Activated T-helper 1 cell treated with anti-CD3 and anti-CD28 coated beads, Interleukin-12 subunit alpha, Interleukin-12 subunit beta, Interleukin-2, Interleukin-4 antibody, amounts not matched to agents 30 ng/mL and 10 ng/mL and 1 ng/mL, durations not matched to agents 14 hours and 24 hours and 36 hours (primary cell): ENCODE results near the gene AGPAT3. TPM values are rescaled to one million over a fixed set of nuclear protein-coding genes. Genes with fewer than 3 reads are reported as not detected.
A peak's percentile ranks its signal among the peaks of the same experiment; 100 is the strongest.
"Not testable (repeated sequence)": the region's sequence is repeated elsewhere in the genome, so short reads cannot be mapped to it uniquely, and the experiment has no call there.

Experiments
- DNase-seq: peaks from one replicate; pipeline ENCODE4 v3.0.0; 2021; ENCODE audit warnings: low spot score
- H3K27ac Mint-ChIP-seq: one replicate; pipeline ENCODE4 v1.8.0; 2021; ENCODE audit warnings: mild to moderate bottlenecking, mixed read lengths
- H3K27me3 Mint-ChIP-seq: one replicate; pipeline ENCODE4 v1.8.0; 2022; ENCODE audit warnings: mild to moderate bottlenecking, moderate library complexity, mixed read lengths; ENCODE audit not compliant: insufficient read depth
- H3K36me3 Mint-ChIP-seq: one replicate; pipeline ENCODE4 v1.8.0; 2021; ENCODE audit warnings: low read depth, mixed read lengths
- H3K4me1 Mint-ChIP-seq: one replicate; pipeline ENCODE4 v1.8.0; 2021; ENCODE audit warnings: low read depth, mixed read lengths
- H3K4me3 Mint-ChIP-seq: one replicate; pipeline ENCODE4 v1.8.0; 2021; ENCODE audit warnings: mild to moderate bottlenecking, moderate library complexity, mixed read lengths
- H3K9me3 Mint-ChIP-seq: one replicate; pipeline ENCODE4 v1.8.0; 2021; ENCODE audit warnings: mixed read lengths
- intact Hi-C: fragments of 100-400 bp; cut with micrococcal nuclease; formaldehyde crosslinking; loops from one replicate; pipeline ENCODE4 v1.15.1; 2024
- total RNA-seq: library from RNA; stranded (reverse); gene quantifications from 2 replicates; pipeline ENCODE4 v1.2.3, GENCODE V29; 2022

The AGPAT3 gene
- total RNA-seq, 1 donor from 2014 or later: 127 TPM

GRCh38 chr21:43844906-43845305, 20.1 kb upstream of the AGPAT3 start:
- H3K4me3 Mint-ChIP-seq, H3K27ac Mint-ChIP-seq, H3K36me3 Mint-ChIP-seq, H3K27me3 Mint-ChIP-seq, H3K9me3 Mint-ChIP-seq, DNase-seq, intact Hi-C loops: not testable (repeated sequence)
- H3K4me1 Mint-ChIP-seq: peaks cover 11% of the 10 kb centered on the region

DNA sequence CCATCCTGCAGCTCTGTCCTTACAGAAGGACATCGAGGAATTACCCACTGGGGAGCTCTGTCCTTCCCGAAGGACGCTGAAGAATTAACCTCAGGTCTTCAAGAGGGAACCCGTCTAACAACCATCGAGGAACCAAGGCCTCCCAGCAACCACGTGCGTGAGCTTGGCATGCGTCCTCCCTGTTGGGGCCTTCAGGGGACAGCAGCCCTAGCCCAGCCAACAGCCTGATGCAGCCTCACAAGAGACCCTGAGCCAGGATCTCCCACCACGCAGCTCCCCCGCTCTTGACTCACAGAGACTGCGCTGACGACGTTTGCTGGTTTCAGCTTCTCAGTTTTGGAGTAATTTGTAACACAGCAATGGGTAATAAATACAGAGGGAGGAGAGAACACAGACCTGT, 19.6 kb upstream of the AGPAT3 start:
- Mint-ChIP-seq H3K27me3 (no peaks in the 10 kb centered on the region), H3K9me3 (peaks cover 4% of the 10 kb centered on the region), H3K4me3 (no peak overlapping the region), H3K36me3 (no peaks in the 10 kb centered on the region), H3K27ac (no peak overlapping the region), H3K4me1 (peaks cover 13% of the 10 kb centered on the region)
- DNase-seq: no peak
- intact Hi-C loops: no loop called here

- intact Hi-C loops: no loop called here
- peaks cover 4% of the 10 kb centered on the region for H3K36me3 Mint-ChIP-seq
- peaks cover 13% of the 10 kb centered on the region for H3K4me1 Mint-ChIP-seq
- no peak overlapping the region for H3K4me3 Mint-ChIP-seq
- H3K27me3 Mint-ChIP-seq: no peaks in the 10 kb centered on the region
- DNase-seq: no peak
- no peak overlapping the region for H3K27ac Mint-ChIP-seq
- peaks cover 9% of the 10 kb centered on the region for H3K9me3 Mint-ChIP-seq
Observed at GRCh38 chr21:43846430-43846829, 18.6 kb upstream of the AGPAT3 start.

- DNase-seq: no peak
- Mint-ChIP-seq H3K9me3 (peaks cover 9% of the 10 kb centered on the region), H3K4me3 (no peak overlapping the region), H3K27ac (no peak overlapping the region), H3K4me1 (peaks cover 12% of the 10 kb centered on the region), H3K27me3 (no peaks in the 10 kb centered on the region), H3K36me3 (peaks cover 4% of the 10 kb centered on the region)
- intact Hi-C loops: no loop called here
Observed at GRCh38 chr21:43847301-43847700, 17.7 kb upstream of the AGPAT3 start.

GRCh38 chr21:43848771-43849170, 16.3 kb upstream of the AGPAT3 start:
- peaks cover 9% of the 10 kb centered on the region for H3K9me3 Mint-ChIP-seq

DNA sequence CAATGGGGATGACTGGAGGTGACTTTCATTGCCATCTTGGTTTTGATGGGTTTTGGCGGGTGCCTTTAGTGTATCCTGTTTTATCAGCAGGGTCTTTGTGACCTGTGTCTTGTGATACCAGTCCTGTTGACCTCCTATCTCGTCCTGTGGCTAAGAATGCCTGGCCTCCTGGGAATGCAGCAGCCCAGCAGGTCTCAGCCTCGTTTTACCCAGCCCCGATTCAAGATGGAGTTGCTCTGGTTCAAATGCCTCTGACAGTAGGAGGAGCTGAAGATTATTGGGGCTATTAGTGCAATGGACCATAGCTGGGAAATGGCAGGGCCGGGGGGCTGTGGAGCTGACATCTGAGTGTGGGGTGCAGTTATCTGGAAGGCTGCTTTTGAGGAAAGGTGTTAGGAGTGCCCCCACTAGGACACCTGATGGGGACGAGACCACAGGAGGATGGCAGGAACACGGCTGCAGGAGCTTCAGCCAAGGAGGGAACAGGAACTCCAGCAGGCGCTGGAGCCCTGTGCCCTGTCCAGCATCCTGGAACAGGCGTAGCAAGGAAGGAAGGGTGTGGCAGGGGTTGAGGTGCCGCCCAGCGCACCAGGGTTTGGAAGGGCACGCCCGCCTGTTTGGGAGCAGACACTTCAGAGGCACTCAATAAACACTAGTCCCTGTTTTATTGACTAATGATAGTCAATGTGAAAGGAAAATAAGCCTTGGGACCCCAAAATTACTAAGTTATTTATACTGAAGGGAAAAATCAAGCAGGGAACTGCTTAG, 15.3 kb upstream of the AGPAT3 start:
- Mint-ChIP-seq H3K4me3 (no peak overlapping the region), H3K27ac (no peak overlapping the region), H3K9me3 (peaks cover 6% of the 10 kb centered on the region), H3K4me1 (peaks cover 21% of the 10 kb centered on the region), H3K36me3 (peaks cover 4% of the 10 kb centered on the region), H3K27me3 (no peaks in the 10 kb centered on the region)
- no peak for DNase-seq
- intact Hi-C loops: no loop called here

More at GRCh38 chr21:43848771-43849170, 16.3 kb upstream of the AGPAT3 start:
- peaks cover 4% of the 10 kb centered on the region for H3K36me3 Mint-ChIP-seq
- no peak overlapping the region for H3K4me3 Mint-ChIP-seq
- H3K27ac Mint-ChIP-seq: no peak overlapping the region
- intact Hi-C loops: no loop called here
- no peaks in the 10 kb centered on the region for H3K27me3 Mint-ChIP-seq
- peaks cover 12% of the 10 kb centered on the region for H3K4me1 Mint-ChIP-seq
- DNase-seq: no peak

- H3K36me3 Mint-ChIP-seq: peaks cover 4% of the 10 kb centered on the region
- peaks cover 5% of the 10 kb centered on the region for H3K9me3 Mint-ChIP-seq
- H3K27ac Mint-ChIP-seq: no peak overlapping the region
- intact Hi-C loops: no loop called here
- no peaks in the 10 kb centered on the region for H3K27me3 Mint-ChIP-seq
- DNase-seq: no peak
- no peak overlapping the region for H3K4me3 Mint-ChIP-seq
- peaks cover 32% of the 10 kb centered on the region for H3K4me1 Mint-ChIP-seq
Observed at GRCh38 chr21:43850728-43851295, 14.2 kb upstream of the AGPAT3 start.

DNA sequence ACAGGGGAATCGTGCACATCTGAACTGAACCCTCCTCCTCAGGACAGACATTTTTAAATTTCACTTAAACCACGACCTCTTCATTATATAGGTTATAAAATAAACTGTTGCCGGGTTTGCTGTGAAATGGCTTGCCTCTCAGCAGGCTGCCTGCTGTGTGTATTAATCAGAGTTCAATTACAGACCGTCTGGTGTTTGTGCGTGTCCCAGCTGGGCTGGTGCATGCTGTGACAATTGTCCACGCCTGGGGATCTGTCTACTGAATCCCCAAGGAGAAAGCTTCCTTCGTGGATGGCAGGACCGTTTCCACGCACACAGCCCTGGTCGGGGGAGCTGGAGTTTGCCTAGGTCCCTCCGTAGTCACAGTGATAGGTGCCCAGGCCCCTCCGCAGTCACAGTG, 13.4 kb upstream of the AGPAT3 start:
- H3K27me3 Mint-ChIP-seq: no peaks in the 10 kb centered on the region
- peaks cover 4% of the 10 kb centered on the region for H3K36me3 Mint-ChIP-seq
- H3K4me3 Mint-ChIP-seq: no peak overlapping the region
- peaks cover 36% of the 10 kb centered on the region for H3K4me1 Mint-ChIP-seq
- no peak for DNase-seq
- peak overlapping the region; percentile 40 for H3K27ac Mint-ChIP-seq
- H3K9me3 Mint-ChIP-seq: peaks cover 5% of the 10 kb centered on the region
- intact Hi-C loops: no loop called here

DNA sequence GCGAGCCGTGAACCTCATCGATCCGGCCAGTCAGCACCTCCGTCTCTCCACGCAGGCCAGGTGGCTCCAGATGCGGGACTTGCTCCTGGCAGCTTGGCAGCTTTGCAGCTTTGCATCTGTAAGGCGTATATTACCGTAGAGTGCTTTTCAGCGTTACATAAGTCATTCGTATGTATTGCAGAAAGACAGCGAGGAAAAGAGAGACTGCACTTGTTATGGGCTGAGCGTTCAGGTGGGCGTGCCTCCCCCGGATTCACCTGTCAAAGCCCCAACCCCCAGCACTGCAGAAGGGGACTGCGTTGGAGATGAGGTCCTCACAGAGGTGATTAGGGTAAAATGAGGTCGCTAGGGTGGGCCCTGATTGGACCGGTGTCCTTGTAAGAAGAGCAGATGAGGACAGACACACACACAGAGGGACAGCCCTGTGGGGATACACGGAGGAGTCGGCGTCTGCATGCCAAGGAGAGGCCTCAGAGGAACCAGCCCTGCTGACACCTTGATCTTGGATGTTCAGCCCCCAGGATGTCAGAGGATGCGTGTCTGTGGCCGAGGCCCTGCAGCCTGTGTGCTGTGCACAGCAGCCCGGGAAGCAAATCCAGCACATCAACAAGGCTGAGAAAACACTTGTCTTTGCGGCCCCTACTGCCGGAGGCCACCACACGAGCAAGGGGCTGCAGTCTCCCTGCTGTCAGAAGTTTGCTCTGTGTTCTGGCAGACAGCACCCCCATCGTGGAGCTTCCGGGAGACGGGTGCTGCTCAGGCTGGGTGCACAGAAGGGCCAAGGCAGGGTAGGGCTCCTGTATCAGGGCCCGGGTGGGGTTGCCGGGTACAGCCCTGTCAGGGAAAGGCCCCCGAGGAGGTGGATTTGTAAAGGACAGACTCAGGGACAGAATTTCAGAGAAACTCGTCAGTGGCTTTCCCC, 10.9 kb upstream of the AGPAT3 start:
- Mint-ChIP-seq H3K4me1 (peaks cover 36% of the 10 kb centered on the region), H3K27ac (peak overlapping the region; percentile 86), H3K4me3 (no peak overlapping the region), H3K27me3 (no peaks in the 10 kb centered on the region), H3K36me3 (peaks cover 4% of the 10 kb centered on the region), H3K9me3 (peaks cover 5% of the 10 kb centered on the region)
- DNase-seq: no peak
- intact Hi-C loops: no loop called here

GRCh38 chr21:43854773-43855633, 10.0 kb upstream of the AGPAT3 start:
- intact Hi-C loops: loop anchor here (1.0 kb wide), 2 partner anchors 11 to 38 kb away; no protein-coding TSS in a partner anchor
- H3K4me3 Mint-ChIP-seq: peak overlapping the region; percentile 56
- no peaks in the 10 kb centered on the region for H3K27me3 Mint-ChIP-seq
- DNase-seq: peak; percentile 68
- H3K4me1 Mint-ChIP-seq: peaks cover 31% of the 10 kb centered on the region
- H3K9me3 Mint-ChIP-seq: peaks cover 5% of the 10 kb centered on the region
- H3K36me3 Mint-ChIP-seq: peaks cover 4% of the 10 kb centered on the region
- H3K27ac Mint-ChIP-seq: peak overlapping the region; percentile 86

DNA sequence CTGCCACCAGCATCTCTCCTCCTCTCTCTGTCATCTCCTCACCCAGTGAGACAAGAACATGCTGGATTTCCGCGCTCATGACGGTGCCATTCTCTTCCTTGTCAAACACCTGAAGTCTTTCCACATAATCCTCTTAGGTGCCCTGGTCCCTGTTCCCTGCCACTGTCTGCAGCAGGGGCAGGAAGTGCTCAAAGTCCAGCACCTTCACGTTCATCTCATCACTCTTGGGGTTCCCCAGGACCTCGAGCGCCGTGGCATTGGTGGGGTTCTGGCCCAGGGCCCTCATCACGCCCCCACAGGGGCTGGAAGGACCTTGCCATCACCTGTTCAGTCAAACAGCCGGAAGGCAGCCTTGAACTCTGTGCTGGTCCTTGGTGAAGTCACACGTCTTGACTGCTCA, 9.1 kb upstream of the AGPAT3 start:
- peak overlapping the region; percentile 49 for H3K4me3 Mint-ChIP-seq
- H3K9me3 Mint-ChIP-seq: peaks cover under 1% of the 10 kb centered on the region
- H3K36me3 Mint-ChIP-seq: no peaks in the 10 kb centered on the region
- no peak for DNase-seq
- H3K27ac Mint-ChIP-seq: peak overlapping the region; percentile 40
- no peaks in the 10 kb centered on the region for H3K27me3 Mint-ChIP-seq
- peaks cover 30% of the 10 kb centered on the region for H3K4me1 Mint-ChIP-seq
- intact Hi-C loops: loop anchor here (1.0 kb wide), 2 partner anchors 10 to 37 kb away; no protein-coding TSS in a partner anchor
